Choroid plexus epithelial cell (primary cell): ENCODE data around the gene CORO7.

Experiments
- DNase-seq: peaks from one replicate; pipeline ENCODE4 v3.0.0-alpha.2; 2010; ENCODE audit warnings: low read depth
- H3K4me3 ChIP-seq: 2 replicates; pipeline ENCODE4 v1.5.1; 2011; ENCODE audit warnings: low read depth, mild to moderate bottlenecking, control low read depth, low read length, moderate library complexity
- CTCF ChIP-seq: conservative IDR thresholded peaks from 2 replicates; pipeline ENCODE4 v1.5.1; 2011; ENCODE audit warnings: low read depth, mild to moderate bottlenecking, control low read depth, inconsistent platforms, low read length, moderate library complexity

Gene CORO7

GRCh38 chr16:4378999-4379690 is 37.3 kb downstream of the CORO7 start:
- DNase-seq, result no peak
- no peak overlapping the region for H3K4me3 ChIP-seq
- no peak for TF ChIP-seq CTCF

- no peak overlapping the region for H3K4me3 ChIP-seq
- DNase-seq, result no peak
- no peak for TF ChIP-seq CTCF
These were observed 38.2 kb downstream of the CORO7 start for GRCh38 chr16:4378161-4378666.

- no peak for DNase-seq
- TF ChIP-seq CTCF, result peak; percentile 33
- H3K4me3 ChIP-seq, result no peak overlapping the region
These were observed 38.7 kb downstream of the CORO7 start for GRCh38 chr16:4377573-4378154.

GRCh38 chr16:4376893-4377572 is 39.4 kb downstream of the CORO7 start:
- no peak for DNase-seq
- H3K4me3 ChIP-seq, result no peak overlapping the region
- no peak for TF ChIP-seq CTCF

GRCh38 chr16:4376126-4376892 is 40.1 kb downstream of the CORO7 start:
- peak; percentile 71 for DNase-seq
- TF ChIP-seq CTCF, result no peak
- H3K4me3 ChIP-seq, result peak overlapping the region; percentile 11

- no peak for DNase-seq
- TF ChIP-seq CTCF, result no peak
- no peak overlapping the region for H3K4me3 ChIP-seq
These were observed 40.7 kb downstream of the CORO7 start for GRCh38 chr16:4375717-4376116.
